ENCODE data around the gene ZNF592.

- TF ChIP-seq POLR2AphosphoS5 (IDR thresholded peaks at IDR 0.05) (no peak), CTCF (IDR thresholded peaks at IDR 0.05) (no peak), EP300 (IDR thresholded peaks at IDR 0.05; ENCODE audit: low read depth) (no peak)
Observed at GRCh38 chr15:84797212-84797611, 48.8 kb downstream of the ZNF592 start.

Measured in transverse colon (tissue), 4 donors.